Common myeloid progenitor, CD34-positive (primary cell): ENCODE results near the gene RAD51B.

ENCODE experiments used
- CTCF ChIA-PET: fragments of 350-600 bp; sonication (Branson Sonifier 250); formaldehyde crosslinking; loops from one replicate; lab custom pipeline; 2021; ENCODE audit warnings: antibody characterized with exemption; lab: Charles Lee
- POLR2A ChIA-PET: fragments of 350-600 bp; sonication (Branson Sonifier 250); formaldehyde crosslinking; loops from one replicate; lab custom pipeline; 2021; ENCODE audit warnings: antibody characterized with exemption; lab: Charles Lee
- DNase-seq, 3 donors: peaks; one replicate each; pipeline versions ENCODE4 v3.0.0 to v3.0.0-alpha.2; 2013
- H3K27ac ChIP-seq, 2 experiments: 1 replicate in 1 of 2; 2 replicates in 1 of 2; pipeline ENCODE4 v1.7.0; 2013; ENCODE audit warnings: inconsistent platforms in 2 of 2, low read length in 2 of 2, mild to moderate bottlenecking in 2 of 2, low read depth in 1 of 2, moderate library complexity in 1 of 2; ENCODE audit not compliant: severe bottlenecking in 2 of 2, insufficient read depth in 1 of 2, poor library complexity in 1 of 2
- H3K27me3 ChIP-seq, 5 experiments: replicated peaks in 2 of 5; 1 replicate in 3 of 5; 2 replicates in 2 of 5; pipeline versions ENCODE4 v1.6.1 to v1.7.0; 2013; ENCODE audit warnings: low read length in 4 of 5, mild to moderate bottlenecking in 2 of 5, moderate library complexity in 2 of 5, inconsistent platforms in 1 of 5; ENCODE audit not compliant: insufficient read depth in 5 of 5, control insufficient read depth in 4 of 5
- H3K36me3 ChIP-seq, 4 experiments: 1 replicate in 2 of 4; 2 replicates in 2 of 4; pipeline versions ENCODE4 v1.6.1 to v1.7.0; 2013; ENCODE audit warnings: low read length in 3 of 4, control low read depth in 1 of 4, mild to moderate bottlenecking in 1 of 4; ENCODE audit not compliant: control insufficient read depth in 4 of 4, insufficient read depth in 4 of 4
- H3K4me1 ChIP-seq, 4 experiments: 1 replicate in 3 of 4; 2 replicates in 1 of 4; pipeline versions ENCODE4 v1.6.1 to v1.7.1; 2013; ENCODE audit warnings: low read length in 3 of 4, mild to moderate bottlenecking in 3 of 4, control low read depth in 1 of 4, inconsistent platforms in 1 of 4, moderate library complexity in 1 of 4; ENCODE audit not compliant: control insufficient read depth in 4 of 4, insufficient read depth in 4 of 4; ENCODE audit errors: control extremely low read depth in 1 of 4
- H3K4me3 ChIP-seq, 7 experiments: 1 replicate in 4 of 7; 2 replicates in 3 of 7; pipeline versions ENCODE4 v1.5.1 to v1.7.0; 2013; ENCODE audit warnings: mild to moderate bottlenecking in 7 of 7, low read length in 6 of 7, moderate library complexity in 6 of 7, inconsistent platforms in 2 of 7, low read depth in 2 of 7, control low read depth in 1 of 7; ENCODE audit not compliant: insufficient read depth in 4 of 7, control insufficient read depth in 1 of 7; ENCODE audit errors: extremely low read depth in 1 of 7
- H3K9me3 ChIP-seq, 5 experiments: 1 replicate in 4 of 5; 2 replicates in 1 of 5; pipeline versions ENCODE4 v1.6.1 to v1.7.1; 2013; ENCODE audit warnings: low read length in 4 of 5, mild to moderate bottlenecking in 2 of 5, inconsistent platforms in 1 of 5, low read depth in 1 of 5, moderate library complexity in 1 of 5; ENCODE audit not compliant: control insufficient read depth in 4 of 5, insufficient read depth in 2 of 5; ENCODE audit errors: control extremely low read depth in 1 of 5
- WGBS: methylation state at CpG from one replicate; pipeline ENCODE4 v1.1.5; 2013; ENCODE audit not compliant: insufficient coverage; 5-methylcytosine and 5-hydroxymethylcytosine counted together

The RAD51B gene

DNA sequence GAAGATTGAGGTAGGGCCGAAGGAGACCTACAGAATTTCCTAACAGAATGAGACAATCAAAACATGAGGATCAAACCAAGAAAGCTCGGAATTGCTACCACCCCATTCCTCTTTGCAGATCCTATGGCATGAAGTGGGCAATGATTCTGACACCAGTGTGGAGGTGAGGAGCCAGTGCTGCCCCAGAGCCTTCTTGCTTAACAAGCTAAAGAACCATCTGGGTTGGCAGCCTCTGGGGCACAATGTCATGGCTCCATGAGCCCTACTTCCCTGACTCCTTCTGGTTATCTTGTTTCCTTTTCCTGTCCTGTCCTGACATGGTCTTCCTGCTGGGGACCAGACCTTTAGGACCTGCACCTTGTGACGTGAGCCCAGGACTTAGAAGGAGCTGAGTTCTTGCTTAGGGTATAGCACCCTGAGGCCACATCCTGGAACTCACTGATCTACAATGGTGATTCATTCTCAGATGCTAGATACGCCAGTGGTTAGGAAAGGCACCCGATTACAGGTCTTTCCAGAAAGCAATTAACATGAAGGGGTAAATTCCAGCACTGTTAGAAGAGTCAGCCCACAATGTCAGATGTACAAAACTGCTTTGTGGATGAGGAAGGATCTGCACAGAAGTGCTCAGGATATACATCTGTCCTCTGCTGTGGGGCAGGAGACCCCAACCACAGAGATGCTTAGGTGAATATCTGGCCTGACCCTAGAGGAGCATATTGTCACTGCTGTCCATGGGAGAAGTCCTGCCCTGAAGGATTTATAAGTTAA, 649.0 kb downstream of the RAD51B start:
- CTCF ChIA-PET, result interaction anchor here (0.8 kb wide), 1 partner anchor 19 kb away, joined by 3 read pairs; no protein-coding TSS in a partner anchor
- H3K4me1 ChIP-seq, result no peaks in the 10 kb centered on the region

DNA sequence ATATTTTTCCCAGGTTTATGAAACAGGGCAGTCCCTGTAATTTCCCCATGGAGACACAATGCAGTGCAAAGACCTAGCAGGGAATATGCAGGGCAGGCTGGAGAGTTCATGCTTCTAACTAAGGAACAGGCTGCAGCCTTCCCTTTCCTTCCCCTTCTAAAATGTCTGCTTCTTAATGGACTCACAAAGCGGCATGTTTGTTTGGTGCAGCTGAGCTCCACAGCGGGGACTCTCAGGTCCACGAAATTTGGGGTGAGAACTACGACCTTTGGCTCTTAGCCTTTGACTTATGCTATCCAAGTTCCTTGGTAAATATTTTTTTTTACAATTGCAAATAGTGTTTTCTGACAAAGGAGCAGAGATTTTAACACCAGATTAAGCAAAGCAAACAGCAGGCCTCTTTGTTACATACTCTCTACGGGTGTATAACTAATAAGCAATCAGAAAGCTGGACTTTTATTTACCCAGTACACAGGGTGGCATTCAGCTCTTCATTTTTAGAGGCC, 649.7 kb downstream of the RAD51B start:
- DNase-seq, result no peak
- no peak overlapping the region for H3K4me3 ChIP-seq
- no peaks in the 10 kb centered on the region for H3K27me3 ChIP-seq
- ChIA-PET POLR2A (no interaction called here), CTCF (no interaction called here)
- H3K9me3 ChIP-seq, result no peaks in the 10 kb centered on the region
- peaks cover 0 to 4% (median 0%) of the 10 kb centered on the region in 4 experiments for H3K36me3 ChIP-seq
- 88% methylated on average over 1 of the region's 5 CpGs for WGBS
- no peak overlapping the region for H3K27ac ChIP-seq
- H3K4me1 ChIP-seq, result no peaks in the 10 kb centered on the region

More for the DNA sequence above, 649.0 kb downstream of the RAD51B start:
- 100% methylated on average over 5 of the region's 5 CpGs for WGBS
- Histone ChIP-seq H3K36me3 (peaks cover 0 to 4% (median 0%) of the 10 kb centered on the region in 4 experiments), H3K27ac (no peak overlapping the region), H3K27me3 (no peaks in the 10 kb centered on the region), H3K9me3 (no peaks in the 10 kb centered on the region), H3K4me3 (no peak overlapping the region)
- no peak for DNase-seq
- POLR2A ChIA-PET, result no interaction called here

DNA sequence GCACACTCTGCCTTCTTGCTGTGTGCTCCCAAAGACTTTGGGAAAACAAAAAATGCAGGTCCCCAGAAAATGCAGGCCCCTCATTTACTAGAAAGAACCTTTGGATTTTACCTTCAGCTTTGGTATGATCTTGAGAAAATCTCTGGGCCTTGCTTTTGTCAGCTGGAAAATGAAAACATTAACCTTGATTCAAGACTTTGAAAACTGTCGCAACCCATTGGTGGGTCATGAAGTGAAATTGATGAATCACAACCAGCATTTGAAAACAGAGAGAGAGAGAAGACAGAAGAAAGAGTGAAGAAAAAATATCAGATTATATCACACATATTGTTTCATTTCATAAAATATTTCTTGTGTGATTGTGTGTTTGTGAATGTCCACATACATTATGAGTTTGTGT, 650.8 kb downstream of the RAD51B start:
- no peaks in the 10 kb centered on the region for H3K4me1 ChIP-seq
- no peaks in the 10 kb centered on the region for H3K9me3 ChIP-seq
- no CpG with 5 or more reads among the region's 1 CpG for WGBS
- no peak for DNase-seq
- H3K27me3 ChIP-seq, result no peaks in the 10 kb centered on the region
- no peak overlapping the region for H3K27ac ChIP-seq
- H3K4me3 ChIP-seq, result no peak overlapping the region
- POLR2A ChIA-PET, result no interaction called here
- peaks cover 0 to 4% (median 0%) of the 10 kb centered on the region in 4 experiments for H3K36me3 ChIP-seq
- CTCF ChIA-PET, result interaction anchor here (0.8 to 1.4 kb wide), 5 partner anchors 12 to 319 kb away, joined by 3 to 4 read pairs (median 3); no protein-coding TSS in a partner anchor

DNA sequence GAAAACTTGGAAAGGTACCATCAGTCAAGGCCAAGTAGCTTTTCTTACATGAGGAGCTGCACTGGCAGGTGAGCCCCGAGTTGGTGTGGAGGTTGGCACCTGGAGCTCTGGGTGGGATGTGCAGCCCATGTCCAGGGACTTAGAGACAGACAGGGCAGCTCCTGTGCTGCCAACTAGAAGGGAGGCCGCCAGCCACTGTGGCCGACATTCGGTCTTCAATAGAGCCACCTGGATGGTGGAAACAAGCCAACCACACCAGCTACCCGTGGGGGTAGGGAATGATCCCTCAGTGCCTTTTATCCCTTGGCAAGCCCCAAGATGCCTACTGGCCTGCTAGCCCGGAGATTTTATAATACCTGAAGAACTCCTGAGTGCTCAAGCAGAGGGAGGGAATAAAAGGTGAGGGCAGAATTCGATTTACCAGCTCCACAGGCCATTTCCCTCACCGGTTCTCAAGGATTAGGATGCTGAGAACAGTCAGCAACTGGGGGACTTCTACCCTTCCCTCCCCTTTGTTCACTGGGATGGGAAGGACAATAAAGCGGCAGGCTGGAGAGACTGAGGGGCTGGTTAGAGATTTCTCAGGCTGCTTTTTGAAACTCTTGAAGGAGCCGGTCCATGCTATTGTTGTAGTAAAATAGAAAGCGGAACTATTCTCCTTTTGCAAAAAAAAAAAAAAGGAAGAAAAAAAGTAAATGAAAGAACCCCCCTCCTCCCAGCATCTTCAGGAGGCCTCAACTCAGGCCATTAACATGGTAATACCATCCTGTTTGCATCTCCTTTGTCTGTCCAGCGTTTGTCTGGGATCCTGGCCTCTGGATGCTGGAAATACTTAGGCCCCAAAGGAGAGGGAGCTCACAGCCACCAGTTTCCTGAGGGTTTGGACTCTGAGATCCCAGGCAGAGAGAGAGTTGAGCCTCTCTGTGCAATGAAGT, 651.7 kb downstream of the RAD51B start:
- no peaks in the 10 kb centered on the region for H3K9me3 ChIP-seq
- no peak overlapping the region for H3K4me3 ChIP-seq
- H3K27me3 ChIP-seq, result no peaks in the 10 kb centered on the region
- POLR2A ChIA-PET, result no interaction called here
- 90% methylated on average over 6 of the region's 12 CpGs for WGBS
- DNase-seq, result peak in 2 of 3 donors; percentile 29 to 48
- H3K4me1 ChIP-seq, result peaks cover 0 to 1% (median 0%) of the 10 kb centered on the region in 4 experiments
- H3K36me3 ChIP-seq, result peaks cover 0 to 4% (median 0%) of the 10 kb centered on the region in 4 experiments
- CTCF ChIA-PET, result interaction anchor here (0.6 to 1.4 kb wide), 6 partner anchors 13 to 318 kb away, joined by 3 to 4 read pairs (median 3); no protein-coding TSS in a partner anchor
- H3K27ac ChIP-seq, result no peak overlapping the region

DNA sequence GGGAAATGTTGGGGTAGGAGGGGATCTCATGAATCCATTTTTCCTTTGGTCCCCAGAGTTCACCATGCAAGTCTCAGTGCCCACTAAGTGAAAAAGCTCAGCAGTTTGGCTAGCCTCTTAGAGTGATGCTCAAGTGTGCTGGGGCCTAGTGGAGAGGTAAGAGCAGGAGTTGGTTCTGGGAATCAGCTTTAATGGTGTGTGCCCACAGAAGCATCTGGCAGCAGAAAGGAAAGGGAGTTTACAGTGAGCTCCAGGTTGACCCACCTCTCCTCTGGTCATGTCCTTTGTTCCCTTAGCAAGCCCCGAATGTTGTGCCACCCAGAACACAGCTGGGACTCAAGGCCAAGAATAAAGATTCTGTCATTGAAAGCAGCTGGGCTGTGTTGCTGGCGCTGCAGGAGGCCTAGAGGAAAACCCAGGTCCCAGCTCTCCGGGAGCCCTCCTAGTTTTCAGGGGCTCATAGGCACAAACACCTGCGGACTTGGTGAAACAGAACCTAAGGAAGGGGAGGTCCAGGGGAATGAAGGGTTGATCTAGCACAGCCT, 652.5 kb downstream of the RAD51B start:
- Histone ChIP-seq H3K4me1 (peaks cover 0 to 9% (median 3%) of the 10 kb centered on the region in 4 experiments), H3K27ac (no peak overlapping the region), H3K4me3 (no peak overlapping the region), H3K9me3 (no peaks in the 10 kb centered on the region), H3K27me3 (no peaks in the 10 kb centered on the region), H3K36me3 (peaks cover 0 to 4% (median 0%) of the 10 kb centered on the region in 4 experiments)
- CTCF ChIA-PET, result interaction anchor here (0.6 to 1.4 kb wide), 3 partner anchors 12 to 617 kb away, joined by 3 to 4 read pairs (median 3); no protein-coding TSS in a partner anchor
- 100% methylated on average over 3 of the region's 4 CpGs for WGBS
- DNase-seq, result no peak
- POLR2A ChIA-PET, result no interaction called here

DNA sequence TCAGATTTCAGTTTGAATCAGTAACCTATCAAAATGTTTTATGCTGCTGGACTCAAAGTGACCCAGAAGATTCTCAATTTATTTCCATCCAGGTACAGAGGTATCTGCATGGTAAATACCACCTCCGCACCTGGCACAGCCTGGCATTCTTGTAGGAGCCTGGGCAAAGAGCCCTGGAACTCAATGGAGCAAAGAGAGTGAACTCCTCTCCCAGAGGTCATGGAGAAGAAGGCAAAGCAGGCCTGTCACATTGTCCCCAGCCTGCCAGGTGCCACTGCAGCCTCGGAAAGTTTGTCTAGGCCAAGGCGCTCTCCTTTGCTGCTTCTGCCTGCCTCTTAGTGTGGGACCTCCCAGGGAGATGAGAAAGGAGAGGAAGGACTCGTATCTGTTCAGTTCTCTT, 653.5 kb downstream of the RAD51B start:
- no peak for DNase-seq
- Histone ChIP-seq H3K4me3 (no peak overlapping the region), H3K27ac (no peak overlapping the region), H3K4me1 (peaks cover 0 to 12% (median 4%) of the 10 kb centered on the region in 4 experiments), H3K27me3 (no peaks in the 10 kb centered on the region), H3K36me3 (peaks cover 0 to 4% (median 0%) of the 10 kb centered on the region in 4 experiments), H3K9me3 (no peaks in the 10 kb centered on the region)
- CTCF ChIA-PET, result interaction anchor here (0.7 kb wide), 1 partner anchor 12 kb away, joined by 3 read pairs; no protein-coding TSS in a partner anchor
- POLR2A ChIA-PET, result no interaction called here
- WGBS, result 100% methylated on average over 3 of the region's 4 CpGs
